ENCODE results near the gene CYB5RL.
"Not testable (repeated sequence)": the region's sequence is repeated elsewhere in the genome, so short reads cannot be mapped to it uniquely, and the experiment has no call there.

The CYB5RL gene

GRCh38 chr1:54199765-54200518 is at the start of gene CYB5RL, which contains the start of gene MRPL37:
Gene CYB5RL (minus strand): TSS chr1:54200030. CDS start chr1:54195616, 4,414 bp downstream.
Gene MRPL37 (plus strand): TSS chr1:54200167. CDS start chr1:54200244, 77 bp downstream.
- DNase-seq = peak; percentile 91

- DNase-seq = no peak
Measured at GRCh38 chr1:54248966-54249365, 49.1 kb upstream of the CYB5RL start.

GRCh38 chr1:54247863-54248515 is 48.2 kb upstream of the CYB5RL start:
- no peak for DNase-seq

GRCh38 chr1:54246116-54246721 is 46.4 kb upstream of the CYB5RL start:
- no peak for DNase-seq

- no peak for DNase-seq
Measured at GRCh38 chr1:54245501-54245900, 45.7 kb upstream of the CYB5RL start.

GRCh38 chr1:54244655-54245054 is 44.8 kb upstream of the CYB5RL start:
- DNase-seq = no peak

- DNase-seq = no peak
Measured at GRCh38 chr1:54243022-54243421, 43.2 kb upstream of the CYB5RL start.

- DNase-seq = no peak
Measured at GRCh38 chr1:54241364-54241763, 41.5 kb upstream of the CYB5RL start.

GRCh38 chr1:54240741-54241335 is 41.0 kb upstream of the CYB5RL start:
- DNase-seq = no peak

GRCh38 chr1:54239631-54240031 is 39.8 kb upstream of the CYB5RL start:
- DNase-seq = no peak

- no peak for DNase-seq
Measured at GRCh38 chr1:54239035-54239383, 39.2 kb upstream of the CYB5RL start.

GRCh38 chr1:54238353-54239034 is 38.7 kb upstream of the CYB5RL start:
- DNase-seq = no peak

- no peak for DNase-seq
Measured at GRCh38 chr1:54237586-54237985, 37.8 kb upstream of the CYB5RL start.

- no peak for DNase-seq
Measured at GRCh38 chr1:54234284-54234683, 34.5 kb upstream of the CYB5RL start.

- DNase-seq = not testable (repeated sequence)
Measured at GRCh38 chr1:54233196-54233595, 33.4 kb upstream of the CYB5RL start.

- peak; percentile 78 for DNase-seq
Measured at GRCh38 chr1:54230507-54231339, 30.9 kb upstream of the CYB5RL start.

GRCh38 chr1:54229281-54229891 is 29.6 kb upstream of the CYB5RL start:
- DNase-seq = peak; percentile 60

GRCh38 chr1:54228638-54229079 is 28.8 kb upstream of the CYB5RL start:
- DNase-seq = no peak

- no peak for DNase-seq
Measured at GRCh38 chr1:54227891-54228310, 28.1 kb upstream of the CYB5RL start.

GRCh38 chr1:54227091-54227602 is 27.3 kb upstream of the CYB5RL start:
- no peak for DNase-seq

- no peak for DNase-seq
Measured at GRCh38 chr1:54225986-54226559, 26.2 kb upstream of the CYB5RL start.
